Daoy (cell line): ENCODE data around the gene ALDH2. TPM values are rescaled to one million over a fixed set of nuclear protein-coding genes. Genes with fewer than 3 reads are reported as not detected.
"Not testable (repeated sequence)": the region's sequence is repeated elsewhere in the genome, so short reads cannot be mapped to it uniquely, and the experiment has no call there.

Experiments used
- DNase-seq: peaks from one replicate; pipeline ENCODE4 v3.0.0-alpha.2; 2015; ENCODE audit warnings: low read depth
- total RNA-seq: library from RNA; depleted of rRNA; stranded (reverse); fragments of >200 nt; shearing (Covaris generic); gene quantifications from 2 replicates; pipeline ENCODE4 v1.2.3, GENCODE V29; 2014; rRNA removed

ALDH2 gene
- 28.5 and 36.1 TPM in 2 replicates for total RNA-seq

DNA sequence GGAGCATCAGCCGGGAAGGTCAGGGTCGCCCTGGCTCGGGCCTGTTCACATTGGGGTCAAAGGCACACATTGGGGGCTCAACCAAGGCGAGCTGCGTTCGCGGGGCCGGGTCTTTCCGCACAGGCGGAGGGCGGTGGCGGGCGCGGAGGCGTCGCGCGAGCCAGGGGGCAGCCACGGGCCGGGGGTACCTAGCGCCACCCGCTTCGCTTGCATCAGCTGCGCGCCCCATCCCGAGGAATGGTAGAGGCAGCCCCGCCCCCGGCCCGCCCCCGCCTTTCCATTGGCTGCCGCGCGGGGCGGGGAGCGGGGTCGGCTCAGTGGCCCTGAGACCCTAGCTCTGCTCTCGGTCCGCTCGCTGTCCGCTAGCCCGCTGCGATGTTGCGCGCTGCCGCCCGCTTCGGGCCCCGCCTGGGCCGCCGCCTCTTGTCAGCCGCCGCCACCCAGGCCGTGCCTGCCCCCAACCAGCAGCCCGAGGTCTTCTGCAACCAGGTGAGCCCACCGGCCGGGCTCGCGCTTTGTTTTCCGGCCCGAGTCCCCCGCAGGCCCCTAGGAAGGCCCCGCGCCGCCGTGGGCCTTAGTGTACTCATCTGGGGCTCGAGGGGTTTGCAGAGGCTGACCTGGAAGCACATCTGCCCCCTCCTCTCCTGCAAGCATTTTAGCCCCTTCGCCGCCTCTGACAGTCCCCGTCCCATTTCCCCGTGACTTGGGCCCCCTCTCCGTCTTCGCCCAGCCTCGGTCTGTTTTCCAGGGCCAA, at the start of gene ALDH2:
Gene ALDH2 (plus strand): TSS at position 326 of the 754 bp plus-strand sequence. CDS start 50 bp downstream, at position 376.
- DNase-seq, result peak; percentile 79

DNA sequence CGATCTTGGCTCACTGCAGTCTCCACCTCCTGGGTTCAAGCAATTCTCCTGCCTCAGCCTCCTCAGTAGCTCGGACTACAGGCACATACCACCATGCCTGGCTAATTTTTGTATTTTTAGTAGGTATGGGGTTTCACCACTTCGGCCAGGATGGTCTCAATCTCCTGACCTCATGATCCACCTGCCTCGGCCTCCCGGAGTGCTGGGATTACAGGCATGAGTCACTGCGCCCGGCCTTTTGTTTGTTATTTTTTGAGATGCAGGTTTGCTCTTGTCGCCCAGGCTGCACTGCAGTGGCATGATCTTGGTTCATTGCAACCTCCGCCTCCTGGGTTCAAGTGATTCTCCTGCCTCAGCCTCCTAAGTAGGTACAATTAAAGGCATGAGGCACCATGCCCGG, 47.4 kb upstream of the ALDH2 start:
- DNase-seq, result not testable (repeated sequence)

DNA sequence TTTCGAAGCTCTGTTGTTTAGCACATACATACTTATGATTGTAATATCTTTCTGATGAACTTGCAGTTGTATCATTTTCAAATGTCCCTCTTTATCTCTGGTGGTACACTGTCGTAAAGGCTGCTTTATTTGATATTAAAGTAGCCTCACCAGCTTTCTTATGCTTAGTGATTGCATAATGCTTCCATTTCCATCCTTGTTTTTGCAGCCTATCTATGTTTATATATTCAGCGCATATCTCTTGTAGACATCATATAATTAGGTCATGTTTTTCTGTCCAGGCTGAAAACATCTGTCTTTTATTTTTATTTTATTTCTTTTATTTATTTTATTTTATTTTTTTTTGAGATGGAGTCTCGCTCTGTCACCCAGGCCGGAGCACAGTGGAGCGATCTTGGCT, 46.3 kb upstream of the ALDH2 start:
- no peak for DNase-seq

DNA sequence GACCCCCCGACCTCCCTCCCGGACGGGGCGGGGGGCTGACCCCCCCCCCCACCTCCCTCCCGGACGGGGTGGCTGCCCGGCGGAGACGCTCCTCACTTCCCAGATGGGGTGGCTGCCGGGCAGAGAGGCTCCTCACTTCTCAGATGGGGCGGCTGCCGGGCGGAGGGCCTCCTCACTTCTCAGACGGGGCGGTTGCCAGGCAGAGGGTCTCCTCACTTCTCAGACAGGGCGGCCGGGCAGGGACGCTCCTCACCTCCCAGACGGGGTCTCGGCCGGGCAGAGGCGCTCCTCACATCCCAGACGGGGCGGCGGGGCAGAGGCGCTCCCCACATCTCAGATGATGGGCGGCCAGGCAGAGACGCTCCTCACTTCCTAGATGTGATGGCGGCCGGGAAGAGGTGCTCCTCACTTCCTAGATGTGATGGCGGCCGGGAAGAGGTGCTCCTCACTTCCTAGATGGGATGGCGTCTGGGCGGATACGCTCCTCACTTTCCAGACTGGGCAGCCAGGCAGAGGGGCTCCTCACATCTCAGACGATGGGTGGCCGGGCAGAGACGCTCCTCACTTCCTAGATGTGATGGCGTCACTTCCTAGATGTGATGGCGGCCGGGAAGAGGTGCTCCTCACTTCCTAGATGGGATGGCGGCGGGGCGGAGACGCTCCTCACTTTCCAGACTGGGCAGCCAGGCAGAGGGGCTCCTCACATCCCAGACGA, 42.9 kb upstream of the ALDH2 start:
- not testable (repeated sequence) for DNase-seq

DNA sequence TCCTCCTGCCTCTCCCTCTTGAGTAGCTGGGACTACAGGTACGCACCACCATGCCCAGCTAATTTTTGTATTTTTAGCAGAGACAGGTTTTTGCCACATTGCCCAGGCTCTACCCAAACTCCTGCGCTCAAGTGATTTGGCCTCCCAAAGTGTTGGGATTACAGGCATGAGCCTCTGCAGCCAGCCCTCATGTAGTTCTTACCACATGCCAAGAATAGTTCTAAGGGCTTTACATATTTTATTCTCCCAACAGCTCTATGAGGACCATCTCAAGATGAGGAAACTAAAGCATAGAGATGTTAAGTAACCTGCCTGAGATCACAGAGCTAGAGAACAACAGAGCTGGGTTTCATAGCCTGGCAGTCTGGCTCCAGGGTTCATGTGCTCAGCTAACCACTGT, 37.9 kb upstream of the ALDH2 start:
- no peak for DNase-seq

DNA sequence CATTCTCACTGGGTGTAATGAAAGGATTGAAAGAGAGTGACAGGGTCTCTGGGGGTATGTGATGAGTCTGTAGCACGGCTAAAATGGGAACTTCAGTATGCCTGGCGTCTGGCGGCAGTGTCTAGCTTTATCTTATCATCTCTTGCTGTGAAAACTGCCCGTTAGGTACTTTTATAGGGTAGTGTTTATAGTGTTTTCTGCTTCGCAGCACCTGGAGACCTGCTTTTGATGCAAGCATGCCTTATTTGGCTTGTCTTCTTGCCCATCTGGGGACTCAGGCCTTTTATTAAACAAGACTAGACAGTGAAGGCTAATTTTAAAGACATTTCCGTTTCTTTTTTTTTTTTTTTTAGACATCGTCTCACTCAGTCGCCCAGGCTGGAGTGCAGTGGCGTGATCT, 36.3 kb upstream of the ALDH2 start:
- no peak for DNase-seq

DNA sequence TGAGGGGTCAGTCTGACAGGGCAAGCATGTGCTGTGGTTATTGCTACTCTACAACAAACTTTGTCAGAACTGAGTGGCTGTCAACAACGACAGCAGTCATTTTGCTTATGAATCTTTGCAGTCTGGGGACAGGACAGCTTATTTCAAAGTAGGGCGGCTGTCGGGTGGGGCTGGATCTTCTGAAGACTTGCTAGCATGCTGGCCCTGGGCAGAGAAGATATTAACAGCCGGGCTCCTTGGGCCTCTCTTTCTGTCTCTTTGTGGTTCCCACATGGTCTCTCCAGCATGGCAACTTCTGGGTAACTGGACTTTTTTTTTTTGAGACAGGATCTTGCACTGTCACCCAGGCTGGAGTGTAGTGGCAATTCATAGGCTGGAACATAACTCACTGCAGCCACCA, 33.9 kb upstream of the ALDH2 start:
- DNase-seq, result no peak

DNA sequence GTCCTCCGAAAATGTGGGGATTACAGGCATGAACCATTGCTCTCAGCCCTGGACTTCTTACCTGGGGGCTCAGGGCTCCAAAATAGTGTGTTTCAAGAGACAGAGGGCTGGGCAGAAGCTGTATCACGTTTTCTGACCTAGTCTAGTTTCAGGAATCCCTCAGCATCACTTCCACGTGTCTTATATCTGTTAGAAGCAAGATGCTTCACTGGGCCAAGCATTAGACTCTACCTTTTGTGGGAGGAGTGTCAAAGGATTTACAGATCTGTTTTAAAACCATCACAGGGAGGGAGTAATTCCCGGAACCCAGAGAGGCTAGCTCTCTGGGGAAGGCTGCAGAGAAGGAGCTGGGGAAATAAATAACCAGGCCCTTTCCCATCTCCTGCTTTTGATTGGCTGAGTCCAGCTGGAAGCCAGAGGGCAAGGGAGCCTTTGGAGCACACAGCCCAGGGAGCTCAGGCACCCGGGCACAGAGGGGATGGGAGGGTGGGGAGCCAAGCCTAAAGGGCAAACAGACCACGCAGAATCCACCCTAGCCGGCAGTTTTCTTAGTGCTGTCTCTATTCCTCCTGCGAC, 33.3 kb upstream of the ALDH2 start:
- no peak for DNase-seq

DNA sequence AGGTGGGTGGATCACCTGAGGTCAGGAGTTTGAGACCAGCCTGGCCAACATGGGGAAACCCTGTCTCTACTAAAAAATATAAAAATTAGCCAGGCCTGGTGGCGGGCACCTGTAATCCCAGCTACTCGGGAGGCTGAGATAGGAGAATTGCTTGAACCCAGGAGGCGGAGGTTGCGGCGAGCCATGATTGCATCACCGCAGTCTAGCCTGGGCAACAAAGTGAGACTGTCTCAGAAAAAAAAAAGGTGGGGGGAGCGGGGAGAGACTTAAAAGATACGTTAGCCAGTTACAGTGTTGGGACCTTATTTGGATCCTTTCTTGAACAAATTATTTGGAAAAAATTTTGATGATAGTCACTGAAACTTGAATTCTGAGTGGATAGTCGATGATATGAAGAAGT, 27.2 kb upstream of the ALDH2 start:
- not testable (repeated sequence) for DNase-seq

DNA sequence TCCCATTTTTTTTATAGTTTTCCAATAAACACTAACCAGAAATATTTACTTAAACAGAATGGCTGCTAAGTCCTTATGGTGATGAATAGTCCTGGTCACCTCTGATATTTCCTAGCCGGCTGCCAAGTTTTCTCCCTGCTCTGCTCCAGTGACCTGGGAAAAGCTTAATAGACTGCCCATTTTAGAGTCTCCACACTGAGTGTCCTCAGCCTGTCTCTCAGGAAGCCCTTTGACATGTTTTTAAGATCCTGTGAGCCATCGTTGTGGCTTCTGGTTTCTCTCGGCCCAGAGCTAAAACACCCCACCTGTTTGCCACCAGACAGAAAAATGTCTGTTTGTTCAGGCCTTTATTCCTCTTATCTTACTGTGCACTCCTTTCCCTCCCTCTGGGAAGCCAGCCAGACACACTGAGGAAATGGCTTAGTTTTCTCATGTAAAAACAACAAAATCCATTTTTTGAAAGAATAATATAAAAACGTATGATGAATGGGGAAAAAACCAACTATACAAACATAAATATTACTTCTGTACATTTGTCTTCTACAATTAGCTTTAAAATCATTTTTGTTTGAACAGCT, 25.4 kb upstream of the ALDH2 start:
- DNase-seq, result no peak

DNA sequence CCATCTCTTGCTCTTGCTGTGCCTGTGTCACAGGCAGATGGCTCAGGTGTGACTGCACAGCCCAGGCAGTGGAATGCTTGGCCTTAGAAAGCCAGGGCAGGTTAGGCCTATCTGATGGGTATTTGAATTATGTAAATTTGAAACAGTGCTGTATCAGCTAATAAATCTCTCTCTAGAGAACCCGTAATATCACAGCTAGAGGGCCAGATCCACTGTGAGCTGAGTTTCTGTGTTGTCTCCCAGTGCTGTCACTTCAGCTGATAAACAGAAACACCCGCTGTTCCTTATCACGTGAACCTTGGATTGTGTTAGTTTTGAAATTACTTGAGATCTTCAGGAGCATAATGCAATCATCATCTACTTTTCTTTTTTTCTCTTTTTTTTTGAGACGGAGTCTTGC, 21.5 kb upstream of the ALDH2 start:
- DNase-seq, result no peak

DNA sequence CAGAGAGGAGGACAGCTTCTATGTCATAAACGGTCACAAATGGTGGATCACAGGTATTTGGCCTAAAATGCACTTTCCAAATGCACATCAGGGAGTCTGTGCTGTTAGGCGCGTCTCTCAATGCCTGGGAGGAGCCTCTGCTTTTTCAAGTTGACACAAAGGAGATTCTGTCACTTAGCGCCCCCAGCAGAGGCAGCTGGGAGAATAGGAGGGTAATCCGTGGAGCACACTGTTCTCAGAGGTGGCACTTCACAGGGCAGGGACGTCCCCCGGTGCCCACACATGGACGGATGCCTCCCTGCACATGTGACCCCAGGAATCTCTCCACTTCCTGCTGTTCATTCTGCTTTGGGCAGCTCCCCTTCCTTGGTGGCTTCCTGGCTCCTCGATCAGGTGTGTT, 19.4 kb upstream of the ALDH2 start:
- no peak for DNase-seq

DNA sequence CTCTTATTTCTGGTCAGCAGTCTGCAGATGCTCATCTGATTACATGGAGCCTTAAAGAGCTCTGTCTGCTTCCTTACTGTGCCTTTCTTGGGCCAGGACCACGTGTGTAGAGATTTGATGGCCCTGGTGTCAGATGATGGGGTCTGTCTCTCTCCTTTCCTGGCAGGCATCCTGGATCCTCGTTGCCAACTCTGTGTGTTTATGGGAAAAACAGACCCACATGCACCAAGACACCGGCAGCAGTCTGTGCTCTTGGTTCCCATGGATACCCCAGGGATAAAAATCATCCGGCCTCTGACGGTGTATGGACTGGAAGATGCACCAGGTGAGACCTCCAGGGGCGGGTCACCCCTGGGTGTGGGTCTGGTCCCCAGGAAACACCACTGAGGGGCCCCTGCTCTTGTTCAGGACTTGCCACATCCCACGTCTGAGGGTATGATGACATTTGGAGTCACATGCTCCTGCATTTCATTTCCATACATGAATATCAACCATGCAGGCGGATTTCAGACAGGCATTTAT, 18.5 kb upstream of the ALDH2 start:
- DNase-seq, result no peak

DNA sequence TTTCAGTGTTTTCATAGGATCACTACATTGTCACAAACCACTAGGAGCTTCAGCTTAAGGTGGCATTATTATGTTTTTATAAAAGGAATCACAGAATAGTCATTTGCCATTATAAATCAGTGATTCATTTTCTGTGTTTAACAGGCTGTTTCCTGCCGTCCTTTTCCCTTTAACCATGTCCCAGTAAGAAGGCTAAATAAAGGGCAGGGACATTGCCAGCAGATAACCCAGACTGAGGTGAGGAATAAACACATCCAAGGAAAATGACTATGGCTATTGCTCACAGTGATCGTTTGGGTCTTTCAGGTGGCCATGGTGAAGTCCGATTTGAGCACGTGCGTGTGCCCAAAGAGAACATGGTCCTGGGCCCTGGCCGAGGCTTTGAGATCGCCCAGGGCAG, 17.9 kb upstream of the ALDH2 start:
- DNase-seq, result no peak

DNA sequence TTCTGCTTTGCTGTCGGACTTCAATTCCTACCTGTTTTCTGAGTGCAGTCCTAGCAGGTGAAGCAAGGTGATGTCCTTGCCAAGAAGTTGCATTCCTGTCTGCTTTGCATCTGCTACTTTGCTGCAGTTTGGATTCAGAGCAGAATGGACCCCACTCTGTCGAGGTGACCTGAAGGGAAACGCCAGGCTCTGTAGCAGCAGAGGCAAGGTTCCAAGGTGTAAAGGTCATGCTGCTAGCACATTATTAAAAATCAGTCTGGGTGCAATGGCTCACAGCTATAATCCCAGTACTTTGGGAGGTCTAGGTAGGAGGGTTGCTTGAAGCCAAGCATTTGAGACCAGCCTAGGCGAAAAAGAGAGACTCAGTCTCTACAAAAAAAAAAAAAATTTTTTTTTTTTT, 17.3 kb upstream of the ALDH2 start:
- DNase-seq, result no peak

DNA sequence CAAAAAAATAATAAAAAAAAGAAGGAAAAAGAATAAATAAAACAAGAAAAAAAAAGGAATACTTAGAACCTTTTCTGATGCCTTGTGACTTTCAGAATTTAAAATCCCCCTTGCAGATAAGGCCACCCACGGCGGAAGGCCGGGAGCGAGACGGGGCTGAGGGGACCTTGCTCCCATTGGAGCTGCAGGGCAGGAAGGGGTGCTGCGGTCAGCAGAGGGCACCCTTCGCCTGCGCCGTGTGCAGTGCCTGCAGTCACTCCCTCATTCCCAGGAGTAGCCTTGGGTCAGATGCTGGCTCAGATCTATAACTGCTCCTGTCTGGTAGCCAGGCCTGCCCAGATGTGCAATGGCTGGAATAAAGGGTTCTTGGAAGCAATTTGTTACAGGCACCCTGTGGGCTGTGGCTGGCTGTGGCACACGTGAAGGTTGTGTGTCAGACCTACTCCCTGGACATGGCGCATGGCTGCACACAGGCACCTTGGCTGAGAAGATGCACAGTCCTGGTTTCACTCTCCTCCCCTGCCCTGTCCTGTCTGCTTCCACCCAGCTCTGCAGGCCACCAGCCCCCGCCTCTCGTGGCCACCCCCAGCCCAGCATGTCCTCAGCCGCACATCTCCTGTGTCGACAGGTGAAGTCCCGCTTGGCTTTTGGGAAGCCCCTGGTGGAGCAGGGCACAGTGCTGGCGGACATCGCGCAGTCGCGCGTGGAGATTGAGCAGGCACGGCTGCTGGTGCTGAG, 13.4 kb upstream of the ALDH2 start:
- peak; percentile 63 for DNase-seq

DNA sequence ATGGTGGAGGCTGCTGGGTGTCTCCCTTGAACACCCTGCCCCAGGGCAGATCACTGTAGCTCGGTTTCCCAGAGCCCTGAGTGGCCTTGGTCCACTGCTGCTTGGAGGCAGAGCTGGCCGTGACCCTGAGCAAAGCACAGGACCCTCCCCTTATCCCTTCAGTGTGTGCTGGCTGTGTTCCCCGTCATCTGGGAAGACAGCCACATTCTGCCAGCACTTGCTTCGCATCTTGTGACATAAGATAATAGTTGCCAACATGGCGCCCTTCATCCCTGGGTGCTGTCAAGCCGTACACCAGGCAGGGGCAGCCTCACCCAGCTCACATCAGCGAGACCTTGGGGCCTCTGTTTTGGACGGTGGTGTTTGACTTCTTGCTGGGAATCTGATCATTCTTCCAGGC, 12.1 kb upstream of the ALDH2 start:
- no peak for DNase-seq

DNA sequence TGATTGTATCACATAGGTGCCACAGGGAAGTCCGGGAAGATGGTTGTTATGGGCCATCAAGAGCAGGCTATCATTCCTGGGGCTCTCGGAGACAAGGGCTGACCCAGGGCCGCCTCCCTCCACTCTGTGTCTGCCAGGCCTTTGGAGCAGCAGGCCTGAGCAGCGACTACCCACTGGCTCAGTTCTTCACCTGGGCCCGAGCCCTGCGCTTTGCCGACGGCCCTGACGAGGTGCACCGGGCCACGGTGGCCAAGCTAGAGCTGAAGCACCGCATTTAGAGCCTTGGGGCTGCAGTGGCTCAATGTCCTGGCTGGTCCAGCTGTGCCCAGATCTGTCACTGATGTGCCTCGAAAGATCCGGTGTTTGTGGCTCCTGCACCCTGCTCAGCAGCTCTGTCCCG, 10.5 kb upstream of the ALDH2 start:
- DNase-seq, result no peak

DNA sequence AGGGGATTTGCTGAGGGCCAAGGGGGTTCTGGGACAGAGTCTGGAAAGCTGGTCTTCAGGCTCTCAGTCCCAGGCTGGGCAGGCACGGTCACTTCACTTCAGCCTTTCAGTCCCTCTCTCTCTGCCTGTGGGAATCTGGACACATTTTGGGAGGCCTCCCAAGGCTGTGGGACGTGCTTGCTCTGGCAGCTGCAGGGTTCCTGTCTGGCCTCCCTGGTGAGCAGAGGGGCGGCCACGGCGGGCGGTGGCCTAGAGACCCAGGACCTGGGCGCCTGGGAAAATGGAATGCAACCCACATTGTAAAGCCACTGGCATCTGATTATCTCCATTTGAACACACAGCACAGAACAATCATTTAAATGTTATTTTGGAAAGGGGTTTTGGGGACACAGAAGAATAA, 10.1 kb upstream of the ALDH2 start:
- DNase-seq, result no peak

DNA sequence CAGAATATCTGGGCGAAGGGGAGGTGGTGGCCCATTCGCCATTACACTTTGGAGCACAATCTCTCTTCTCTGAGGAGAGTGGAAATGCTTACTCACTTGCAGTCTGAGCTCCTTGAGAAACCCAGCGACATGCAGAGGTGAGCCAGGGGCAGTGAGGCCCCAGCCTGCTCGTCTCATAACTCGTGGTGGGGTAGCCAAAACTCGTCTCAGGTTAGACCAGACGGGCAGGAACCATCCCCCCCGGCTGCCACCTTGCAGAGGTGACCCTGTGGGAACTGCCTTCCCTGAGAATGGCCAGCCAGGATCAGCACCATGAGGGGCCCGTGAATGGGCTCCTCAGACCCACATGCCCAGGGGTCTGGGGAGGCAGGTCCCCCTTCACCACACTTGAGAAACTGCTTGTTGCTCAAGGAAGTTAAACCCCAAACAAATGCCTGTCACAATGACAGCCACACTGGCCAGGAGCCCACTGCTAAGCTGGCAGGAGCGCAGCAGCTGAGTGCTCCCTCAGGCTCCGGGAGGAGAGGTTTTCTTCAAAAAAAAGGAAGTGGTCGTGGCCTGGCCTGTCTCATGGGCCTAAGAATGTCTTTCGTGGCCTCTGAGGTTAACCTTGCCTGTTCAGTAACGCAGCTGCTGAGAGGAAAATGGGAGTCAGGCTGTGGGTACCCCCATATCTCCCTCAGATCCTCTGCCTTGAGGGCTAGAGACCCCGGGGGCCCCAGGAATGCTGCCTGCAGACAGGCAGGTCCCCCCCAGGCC, 9.2 kb upstream of the ALDH2 start:
- DNase-seq, result no peak

DNA sequence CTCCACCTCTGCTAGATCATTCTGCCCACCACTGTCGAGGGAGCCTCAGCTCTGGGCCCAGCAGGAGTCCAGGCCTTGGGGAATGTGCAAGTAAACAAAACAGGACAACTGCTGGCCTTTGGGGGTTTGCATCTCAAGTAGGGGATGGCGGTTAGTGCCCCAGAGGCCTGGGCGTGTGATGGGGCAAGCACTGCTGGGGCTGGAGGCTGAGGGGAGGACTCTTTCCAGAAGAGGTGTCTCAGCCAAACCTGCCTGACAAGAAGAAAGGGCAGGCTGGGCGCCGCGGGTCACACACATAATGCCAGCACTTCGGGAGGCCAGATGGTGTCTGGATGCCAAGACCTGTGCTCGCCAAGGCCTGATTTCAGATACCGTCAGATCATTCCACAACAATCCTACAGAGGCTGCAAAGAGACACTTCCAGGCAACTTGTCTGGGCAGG, 8.6 kb upstream of the ALDH2 start:
- no peak for DNase-seq
